Right cardiac atrium (tissue), 5 donors: Measurements from ENCODE around the gene MLH3. TPM values are rescaled to one million over a fixed set of nuclear protein-coding genes. Genes with fewer than 3 reads are reported as not detected.
A peak's percentile ranks its signal among the peaks of the same experiment; 100 is the strongest.
"Not testable (repeated sequence)": the region's sequence is repeated elsewhere in the genome, so short reads cannot be mapped to it uniquely, and the experiment has no call there.

ENCODE experiments used
- ATAC-seq, 2 donors: fragments of 200-7000 bp; cut with Tn5 transposase; one replicate each; pipeline versions ENCODE4 v1.8.0 to v1.9.1; 2020; ENCODE audit warnings: moderate library complexity in 2 of 2, mild to moderate bottlenecking in 1 of 2
- DNase-seq, 3 donors: peaks; one replicate each; pipeline ENCODE4 v3.0.0-alpha.2; 2020
- H3K27ac ChIP-seq: one replicate; pipeline ENCODE4 v1.5.1; 2013; ENCODE audit warnings: mild to moderate bottlenecking, low read length, control low read depth, moderate library complexity
- H3K27me3 ChIP-seq: one replicate; pipeline ENCODE4 v1.6.1; 2013; ENCODE audit not compliant: control insufficient read depth, insufficient read depth
- H3K4me1 ChIP-seq: one replicate; pipeline ENCODE4 v1.6.1; 2013; ENCODE audit warnings: low read length; ENCODE audit not compliant: control insufficient read depth, insufficient read depth
- H3K4me3 ChIP-seq: one replicate; pipeline ENCODE4 v1.5.1; 2013; ENCODE audit warnings: low read length, control low read depth
- H3K9me3 ChIP-seq: one replicate; pipeline ENCODE4 v1.6.1; 2013; ENCODE audit warnings: low read length; ENCODE audit not compliant: control insufficient read depth
- WGBS: extraction: QIAGEN DNeasy Blood & Tissue Kit; methylation state at CpG from one replicate; pipeline ENCODE4 v1.1.7; 2013; 5-methylcytosine and 5-hydroxymethylcytosine counted together
- intact Hi-C, 4 donors: fragments of 100-400 bp; cut with DNase I; formaldehyde crosslinking; loops; one replicate each; pipeline versions ENCODE4 v1.11.0 to v1.14.0; 2022 to 2023
- polyA plus RNA-seq: library from polyadenylated mRNA; stranded (reverse); fragments of 200-250 nt; gene quantifications from one replicate; pipeline ENCODE4 v1.2.3, GENCODE V29; 2013
- total RNA-seq, 4 donors: library from RNA; stranded (reverse); fragmentation: NEBNext Ultra II Directional; extraction: Animal tissue kit (Norgen Biotek cat#: 25700); gene quantifications; one replicate each; pipeline ENCODE4 v1.2.1, GENCODE V29; 2021
- donor health status: healthy with polysubstance abuse.
- donor health status: DM: no; HTN: yes; CAD: no.
- donor health status: DM: no; HTN: no; CAD: no.
- donor health status: DM: no; HTN: yes; CAD: no; lungs with severe emphysema.
- donor health status: DM: yes; HTN: yes; CAD: no.

Gene MLH3
- total and polyA plus RNA-seq, 5 donors: 12.5 to 27.7 (median 24.6) TPM

DNA sequence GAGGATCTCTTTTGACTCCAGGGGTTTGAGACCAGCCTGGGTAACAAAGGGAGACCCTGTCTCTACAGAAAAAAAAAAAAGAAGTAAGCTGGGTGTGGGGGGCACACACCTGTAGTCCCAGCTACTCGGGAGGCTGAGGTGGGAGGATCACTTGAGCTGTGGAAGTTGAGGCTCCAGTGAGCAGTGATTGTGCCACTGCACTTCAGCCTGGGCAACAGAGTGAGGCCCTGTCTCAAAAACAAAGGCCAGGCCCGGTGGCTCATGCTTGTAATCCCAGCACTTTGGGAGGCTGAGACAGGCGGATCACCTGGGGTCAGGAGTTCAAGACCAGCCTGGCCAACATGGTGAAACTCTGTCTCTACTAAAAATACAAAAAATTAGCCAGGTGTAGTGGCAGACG is 16.5 kb upstream of the MLH3 start:
- not testable (repeated sequence) for ATAC-seq, DNase-seq, H3K9me3 ChIP-seq, H3K27me3 ChIP-seq, H3K4me3 ChIP-seq, H3K4me1 ChIP-seq
- intact Hi-C loops: loop anchor here in 1 of 4 donors (10.0 kb wide), 1 partner anchor 63 kb away; the partner anchor contains the start of gene EIF2B2
- H3K27ac ChIP-seq: peak overlapping the region; percentile 83
- WGBS: 81% methylated on average over 4 of the region's 4 CpGs

DNA sequence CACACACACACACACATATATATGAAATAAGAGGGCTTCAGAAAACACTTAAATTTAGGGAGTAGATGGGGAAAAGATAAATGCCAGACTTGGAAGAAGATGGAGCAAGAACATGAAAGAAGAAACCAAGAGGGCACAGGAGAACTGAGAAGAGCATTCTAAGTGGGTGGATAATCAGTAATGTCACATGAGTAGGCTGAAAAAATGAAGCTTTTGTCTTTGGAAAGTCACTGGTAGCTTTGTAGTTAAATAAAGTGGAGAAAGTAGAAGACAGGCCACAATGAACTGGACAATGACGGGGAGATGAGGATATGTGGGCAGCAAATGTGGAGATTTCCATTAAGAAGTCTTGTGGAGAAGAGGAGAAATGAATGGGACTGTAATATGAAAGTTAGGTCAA is 15.9 kb upstream of the MLH3 start:
- intact Hi-C loops: loop anchor here in 1 of 4 donors (10.0 kb wide), 1 partner anchor 62 kb away; the partner anchor contains the start of gene EIF2B2

DNA sequence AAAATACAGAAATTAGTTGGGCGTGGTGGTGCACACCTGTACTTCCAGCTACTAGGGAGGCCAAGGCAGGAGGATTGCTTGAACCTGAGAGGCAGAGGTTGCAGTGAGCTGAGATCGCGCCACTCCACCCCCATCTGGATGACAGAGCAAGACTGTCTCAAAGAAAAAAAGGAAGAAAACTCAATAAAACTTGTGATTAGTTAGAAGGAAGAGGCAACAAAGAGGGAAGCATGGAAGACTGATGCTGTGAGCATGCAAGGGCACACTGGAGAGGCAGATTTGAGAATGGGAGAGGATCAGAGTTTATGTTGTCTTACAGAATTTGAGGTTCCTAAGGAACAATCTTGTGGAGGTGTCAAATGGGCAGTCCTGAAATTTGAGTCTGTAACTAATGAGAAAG is 15.4 kb upstream of the MLH3 start:
- H3K9me3 ChIP-seq: no peaks in the 10 kb centered on the region
- no peak overlapping the region for H3K27ac ChIP-seq
- intact Hi-C loops: loop anchor here in 1 of 4 donors (10.0 kb wide), 1 partner anchor 62 kb away; the partner anchor contains the start of gene EIF2B2
- DNase-seq: no peak
- peaks cover 4% of the 10 kb centered on the region for H3K4me1 ChIP-seq
- no peak for ATAC-seq
- no peaks in the 10 kb centered on the region for H3K27me3 ChIP-seq
- 99% methylated on average over 3 of the region's 3 CpGs for WGBS
- H3K4me3 ChIP-seq: no peak overlapping the region

More for the DNA sequence above, 15.9 kb upstream of the MLH3 start:
- 89% methylated on average over 1 of the region's 1 CpG for WGBS
- DNase-seq (no peak), ATAC-seq (no peak)
- Histone ChIP-seq H3K27ac (no peak overlapping the region), H3K9me3 (no peaks in the 10 kb centered on the region), H3K4me3 (no peak overlapping the region), H3K4me1 (peaks cover 4% of the 10 kb centered on the region), H3K27me3 (no peaks in the 10 kb centered on the region)

DNA sequence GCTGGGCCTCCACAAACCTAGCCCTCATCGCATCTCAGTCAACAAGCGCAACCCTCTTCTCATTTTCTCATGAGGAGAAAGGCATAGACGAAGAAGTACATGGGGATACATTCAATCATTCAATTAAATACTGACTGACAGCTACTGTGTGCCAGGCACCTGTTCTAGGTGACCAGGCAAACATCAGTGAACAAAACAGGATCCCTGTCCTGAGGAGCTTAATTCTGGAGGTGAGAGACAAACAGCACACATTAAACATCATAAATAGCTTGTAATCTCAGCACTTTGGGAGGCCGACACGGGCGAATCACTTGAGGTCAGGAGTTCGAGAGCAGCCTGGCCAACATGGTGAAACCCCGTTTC is 12.9 kb upstream of the MLH3 start:
- Histone ChIP-seq H3K4me1 (no peaks in the 10 kb centered on the region), H3K27ac (no peak overlapping the region), H3K4me3 (peak overlapping the region; percentile 85), H3K9me3 (no peaks in the 10 kb centered on the region), H3K27me3 (no peaks in the 10 kb centered on the region)
- DNase-seq: no peak
- WGBS: 55% methylated on average over 8 of the region's 8 CpGs
- ATAC-seq: no peak
- intact Hi-C loops: loop anchor here in 1 of 4 donors (10.0 kb wide), 1 partner anchor 59 kb away; the partner anchor contains the start of gene EIF2B2

DNA sequence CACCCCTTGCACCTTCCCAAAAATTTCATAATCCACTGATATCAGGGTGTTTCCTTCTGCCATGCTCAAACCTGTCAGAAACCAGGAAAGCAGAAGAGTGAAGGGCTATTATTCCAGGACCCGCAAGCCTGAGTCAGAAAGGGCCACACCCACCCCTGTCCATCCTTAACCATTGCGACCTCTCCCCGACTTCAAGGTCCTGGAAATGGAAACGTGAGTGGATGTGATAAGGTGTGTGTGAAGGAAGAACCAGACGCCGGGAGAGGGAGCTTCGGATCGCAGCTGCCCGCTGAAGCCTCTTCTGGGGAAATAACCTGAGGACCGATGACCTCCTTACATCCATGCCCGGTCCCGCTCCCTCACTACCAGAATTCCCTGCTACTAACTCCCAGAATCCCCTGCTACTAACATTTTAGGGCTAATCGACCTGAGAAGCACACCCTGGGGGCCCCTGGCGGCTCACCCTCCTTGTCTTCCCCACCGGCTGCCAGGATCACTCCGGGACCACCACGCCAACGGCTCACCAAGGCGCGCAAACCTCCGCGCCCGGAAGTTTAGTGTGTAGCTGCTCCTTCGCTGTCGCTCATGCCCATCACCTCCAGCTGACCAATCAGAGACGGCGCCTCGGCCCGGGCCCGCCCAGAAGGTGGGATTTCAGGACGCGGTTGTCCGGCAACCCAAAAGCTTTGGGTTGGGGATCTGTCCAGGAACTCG is 12.4 kb upstream of the MLH3 start, which contains the start of gene ACYP1:
Gene ACYP1, minus strand, starts transcription at position 534 of the 714 bp plus-strand sequence. Its CDS starts 471 bp downstream, at position 63.
- under 1% methylated on average over 34 of the region's 34 CpGs for WGBS
- Histone ChIP-seq H3K27me3 (no peaks in the 10 kb centered on the region), H3K4me3 (peak within 1 kb of the TSS; percentile 85), H3K4me1 (no peaks in the 10 kb centered on the region), H3K27ac (peak within 1 kb of the TSS; percentile 43), H3K9me3 (no peaks in the 10 kb centered on the region)
- DNase-seq (peak; percentile 92 to 97 (median 97)), ATAC-seq (peak; percentile 97)
- intact Hi-C loops: loop anchor here in 1 of 4 donors (10.0 kb wide), 1 partner anchor 59 kb away; the partner anchor contains the start of gene EIF2B2

DNA sequence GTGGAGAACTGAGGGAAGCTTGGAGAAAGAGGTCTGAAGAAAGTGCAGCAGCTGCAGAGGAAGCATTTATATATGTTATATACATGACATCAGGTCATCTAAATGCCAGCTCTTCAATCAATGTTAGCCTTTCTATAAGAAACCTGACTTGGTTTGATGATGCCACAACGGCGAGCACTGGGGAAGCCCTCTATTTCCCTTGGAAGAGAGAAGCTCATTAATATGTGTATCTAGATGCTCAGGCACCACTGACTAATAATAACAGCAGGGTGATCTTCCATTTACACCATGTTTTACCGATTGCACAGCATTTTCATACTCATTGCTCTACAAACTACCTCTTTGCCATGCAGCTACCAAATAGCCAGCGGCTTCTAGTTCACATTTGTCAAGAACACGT is 11.7 kb upstream of the MLH3 start:
- H3K27ac ChIP-seq: no peak overlapping the region
- no peaks in the 10 kb centered on the region for H3K9me3 ChIP-seq
- H3K4me3 ChIP-seq: peak overlapping the region; percentile 85
- H3K27me3 ChIP-seq: no peaks in the 10 kb centered on the region
- ATAC-seq: no peak
- no peak for DNase-seq
- H3K4me1 ChIP-seq: no peaks in the 10 kb centered on the region
- 36% methylated on average over 5 of the region's 5 CpGs for WGBS
- intact Hi-C loops: loop anchor here in 1 of 4 donors (10.0 kb wide), 1 partner anchor 58 kb away; the partner anchor contains the start of gene EIF2B2

DNA sequence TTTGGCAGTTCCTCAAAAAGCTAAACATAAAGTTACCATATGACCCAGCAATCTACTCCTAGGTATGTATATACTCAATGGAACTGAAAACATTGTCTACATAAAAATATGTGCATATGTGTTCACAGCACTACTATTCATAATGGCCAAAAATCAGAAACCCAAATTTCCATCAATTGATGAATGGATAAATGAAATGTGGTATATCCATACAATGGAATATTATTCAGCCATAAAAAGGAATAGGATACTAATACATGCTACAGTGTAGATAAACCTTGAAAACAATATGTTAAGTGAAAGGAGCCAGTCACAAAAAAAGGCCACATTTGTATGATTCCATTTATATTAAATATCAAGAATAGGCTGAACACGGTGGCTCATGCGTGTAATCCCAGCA is 9.2 kb upstream of the MLH3 start:
- intact Hi-C loops: loop anchor here in 1 of 4 donors (10.0 kb wide), 1 partner anchor 56 kb away; the partner anchor contains the start of gene EIF2B2
- Histone ChIP-seq H3K4me1 (no peaks in the 10 kb centered on the region), H3K9me3 (no peaks in the 10 kb centered on the region), H3K27me3 (no peaks in the 10 kb centered on the region), H3K4me3 (no peak overlapping the region), H3K27ac (no peak overlapping the region)
- DNase-seq: no peak
- ATAC-seq: no peak
- 72% methylated on average over 2 of the region's 2 CpGs for WGBS

DNA sequence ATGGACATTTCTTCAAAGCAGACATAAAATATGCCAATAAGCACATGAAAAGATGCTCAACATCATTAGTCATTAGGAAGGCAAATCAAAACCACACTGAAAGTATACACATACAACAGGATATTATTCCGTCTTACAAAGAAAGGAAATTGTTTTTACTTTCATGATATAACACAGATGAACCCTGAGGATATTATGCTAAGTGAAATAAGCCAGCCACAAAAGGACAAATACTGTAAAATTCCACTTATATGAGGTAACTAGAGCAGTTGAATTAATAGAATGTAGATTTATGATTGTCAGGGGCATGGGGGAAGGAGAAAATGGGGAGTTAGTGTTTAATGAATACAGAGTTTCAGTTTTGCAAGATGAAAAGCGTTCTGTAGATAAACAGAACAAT is 8.4 kb upstream of the MLH3 start:
- H3K27ac ChIP-seq: no peak overlapping the region
- H3K27me3 ChIP-seq: no peaks in the 10 kb centered on the region
- H3K9me3 ChIP-seq: no peaks in the 10 kb centered on the region
- intact Hi-C loops: loop anchor here in 1 of 4 donors (10.0 kb wide), 1 partner anchor 55 kb away; the partner anchor contains the start of gene EIF2B2
- no peaks in the 10 kb centered on the region for H3K4me1 ChIP-seq
- DNase-seq (no peak), ATAC-seq (no peak)
- WGBS: 79% methylated on average over 2 of the region's 2 CpGs
- H3K4me3 ChIP-seq: no peak overlapping the region

DNA sequence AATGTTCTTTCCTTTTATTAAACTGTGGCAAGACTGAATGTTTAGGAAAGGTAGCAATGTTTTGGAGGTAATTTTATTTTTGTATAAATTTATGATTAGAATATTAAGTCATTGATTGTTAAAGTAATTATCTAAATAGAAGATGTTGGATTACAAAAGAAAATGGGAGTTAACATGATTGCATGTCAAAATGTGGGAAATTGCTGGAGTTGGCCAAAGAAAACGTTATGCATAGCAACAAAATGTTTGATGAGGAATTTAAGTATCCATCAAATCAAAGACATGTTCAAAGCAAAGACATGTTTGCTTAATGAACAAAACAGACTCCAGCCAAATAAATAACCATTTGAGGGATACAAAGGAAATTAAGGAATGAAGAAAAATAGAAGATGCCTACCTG is 3.2 kb upstream of the MLH3 start:
- no peak overlapping the region for H3K27ac ChIP-seq
- DNase-seq (no peak), ATAC-seq (no peak)
- intact Hi-C loops: no loop called here
- no peaks in the 10 kb centered on the region for H3K27me3 ChIP-seq
- no peak overlapping the region for H3K4me3 ChIP-seq
- 58% methylated on average over 1 of the region's 1 CpG for WGBS
- H3K9me3 ChIP-seq: no peaks in the 10 kb centered on the region
- no peaks in the 10 kb centered on the region for H3K4me1 ChIP-seq

DNA sequence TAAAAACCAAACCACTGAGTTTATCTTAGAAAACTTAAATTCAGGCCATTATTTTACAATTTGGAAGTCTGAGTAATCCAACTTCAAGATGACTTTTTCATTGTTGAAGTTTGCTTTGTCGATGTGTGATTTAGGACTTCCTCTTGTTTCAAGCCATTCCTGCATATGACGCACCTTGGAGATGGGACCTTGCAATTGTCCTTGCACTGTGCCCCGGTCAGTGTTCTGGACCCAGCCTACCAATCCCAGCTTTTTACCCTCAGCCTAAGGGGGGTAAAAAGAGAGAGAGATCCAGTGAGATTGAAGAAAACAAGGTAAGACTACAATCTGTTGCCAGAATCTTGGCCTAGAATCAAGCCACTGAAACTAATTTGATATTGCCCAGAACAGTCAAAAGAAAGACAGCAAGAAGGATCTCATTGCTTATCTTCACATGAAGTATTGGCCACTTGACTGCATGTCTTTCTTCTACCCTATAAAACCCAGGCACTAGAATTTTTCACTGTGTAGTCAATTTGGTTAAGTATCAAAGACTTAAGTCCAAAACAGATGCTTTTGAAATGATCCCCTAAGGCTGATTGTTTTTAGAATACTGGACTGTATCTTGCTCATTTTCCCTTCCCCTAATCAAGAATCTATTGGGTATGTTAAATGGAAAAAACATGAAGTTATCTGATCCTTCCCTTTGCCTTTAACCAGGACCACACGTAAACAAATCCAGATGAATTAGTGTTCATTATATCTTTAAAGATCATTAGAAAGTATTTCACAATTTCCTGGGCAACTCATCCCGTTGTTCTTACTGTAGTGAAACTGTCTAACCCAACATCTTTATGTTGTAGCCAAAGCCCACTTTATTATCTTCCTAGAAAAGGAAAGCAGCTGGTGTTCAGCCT is 2.4 kb upstream of the MLH3 start:
- WGBS: 66% methylated on average over 5 of the region's 5 CpGs
- intact Hi-C loops: no loop called here
- no peak for ATAC-seq
- DNase-seq: no peak
- no peak overlapping the region for H3K4me3 ChIP-seq
- no peaks in the 10 kb centered on the region for H3K27me3 ChIP-seq
- H3K9me3 ChIP-seq: no peaks in the 10 kb centered on the region
- no peak overlapping the region for H3K27ac ChIP-seq
- H3K4me1 ChIP-seq: no peaks in the 10 kb centered on the region

DNA sequence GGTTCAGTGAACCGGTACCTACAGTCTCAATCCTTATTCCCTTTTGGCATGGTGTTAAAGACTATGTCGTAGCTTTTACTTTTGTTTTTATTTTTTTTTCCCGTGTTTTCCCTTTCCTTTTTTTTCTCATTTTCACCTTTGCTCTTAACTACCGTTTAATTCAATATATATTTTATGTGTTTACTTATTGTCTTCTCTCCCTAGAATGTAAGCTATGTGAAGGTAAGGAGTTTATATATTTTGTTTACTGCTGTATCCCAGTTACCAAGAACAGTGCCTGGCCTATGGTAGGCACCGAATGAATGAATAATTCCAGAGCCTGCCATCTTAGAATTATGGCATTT is 261 bp upstream of the MLH3 start:
- no peaks in the 10 kb centered on the region for H3K27me3 ChIP-seq
- WGBS: 29% methylated on average over 5 of the region's 5 CpGs

More for the DNA sequence above, 261 bp upstream of the MLH3 start:
- Histone ChIP-seq H3K4me3 (peak overlapping the region; percentile 70), H3K9me3 (no peaks in the 10 kb centered on the region), H3K4me1 (no peaks in the 10 kb centered on the region), H3K27ac (no peak overlapping the region)
- no peak for ATAC-seq
- intact Hi-C loops: no loop called here
- DNase-seq: no peak
